H9 (cell line): ENCODE results near the gene ZNF644. TPM values are rescaled to one million over a fixed set of nuclear protein-coding genes. Genes with fewer than 3 reads are reported as not detected.
A peak's percentile ranks its signal among the peaks of the same experiment; 100 is the strongest.

Experiments used
- DNase-seq: peaks from one replicate; pipeline ENCODE4 v3.0.0-alpha.2; 2017
- H2AFZ ChIP-seq: one replicate; pipeline ENCODE4 v1.6.1; 2013; ENCODE audit warnings: mild to moderate bottlenecking, low read length, control low read depth, moderate library complexity
- H2AK5ac ChIP-seq: 2 replicates; pipeline ENCODE4 v1.6.1; 2013; ENCODE audit warnings: low read length, control low read depth, mixed read lengths; ENCODE audit not compliant: insufficient read length
- H2BK120ac ChIP-seq: one replicate; pipeline ENCODE4 v1.6.1; 2013; ENCODE audit warnings: low read depth, mild to moderate bottlenecking, low read length, control low read depth, inconsistent platforms; ENCODE audit not compliant: poor library complexity, severe bottlenecking
- H2BK12ac ChIP-seq: 2 replicates; pipeline ENCODE4 v1.6.1; 2013; ENCODE audit warnings: low read length, control low read depth, mixed read lengths, low read depth; ENCODE audit not compliant: insufficient read length
- H2BK15ac ChIP-seq: 2 replicates; pipeline ENCODE4 v1.6.1; 2013; ENCODE audit warnings: low read depth, low read length, control low read depth
- H2BK20ac ChIP-seq: one replicate; pipeline ENCODE4 v1.6.1; 2013; ENCODE audit warnings: low read depth, mild to moderate bottlenecking, low read length, control low read depth, inconsistent platforms; ENCODE audit not compliant: poor library complexity, severe bottlenecking
- H2BK5ac ChIP-seq: 2 replicates; pipeline ENCODE4 v1.6.1; 2013; ENCODE audit warnings: low read length, control low read depth, mixed read lengths; ENCODE audit not compliant: insufficient read length
- H3K14ac ChIP-seq: 2 replicates; pipeline ENCODE4 v1.6.1; 2013; ENCODE audit warnings: low read length, control low read depth; ENCODE audit not compliant: insufficient read depth
- H3K18ac ChIP-seq: 2 replicates; pipeline ENCODE4 v1.6.1; 2013; ENCODE audit warnings: low read depth, mild to moderate bottlenecking, mixed read lengths, low read length, control low read depth; ENCODE audit not compliant: insufficient read length
- H3K23ac ChIP-seq: 2 replicates; pipeline ENCODE4 v1.6.1; 2013; ENCODE audit warnings: low read length, control low read depth, mixed read lengths, low read depth; ENCODE audit not compliant: insufficient read length
- H3K23me2 ChIP-seq: 2 replicates; pipeline ENCODE4 v1.6.1; 2013; ENCODE audit warnings: low read depth, mild to moderate bottlenecking, mixed read lengths, low read length, control low read depth; ENCODE audit not compliant: insufficient read length, poor library complexity, severe bottlenecking
- H3K27ac ChIP-seq: 2 replicates; pipeline ENCODE4 v1.5.1; 2013; ENCODE audit warnings: low read length, control low read depth, mixed read lengths, low read depth; ENCODE audit not compliant: insufficient read length
- H3K27me3 ChIP-seq: 2 replicates; pipeline ENCODE4 v1.6.1; 2013; ENCODE audit warnings: low read length, control low read depth, inconsistent platforms; ENCODE audit not compliant: insufficient read depth
- H3K4ac ChIP-seq: 2 replicates; pipeline ENCODE4 v1.6.1; 2013; ENCODE audit warnings: low read depth, mild to moderate bottlenecking, control low read depth, inconsistent platforms, low read length, moderate library complexity
- H3K4me1 ChIP-seq: 2 replicates; pipeline ENCODE4 v1.6.1; 2013; ENCODE audit warnings: low read length, control low read depth, inconsistent platforms; ENCODE audit not compliant: insufficient read depth
- H3K4me2 ChIP-seq: 2 replicates; pipeline ENCODE4 v1.6.1; 2013; ENCODE audit warnings: low read length, control low read depth, mixed read lengths; ENCODE audit not compliant: insufficient read length, insufficient read depth
- H3K56ac ChIP-seq: 2 replicates; pipeline ENCODE4 v1.6.1; 2013; ENCODE audit warnings: low read depth, mild to moderate bottlenecking, mixed read lengths, low read length, control low read depth; ENCODE audit not compliant: insufficient read length
- H3K79me1 ChIP-seq: 2 replicates; pipeline ENCODE4 v1.6.1; 2013; ENCODE audit warnings: low read depth, mild to moderate bottlenecking, moderate library complexity, low read length, control low read depth, inconsistent platforms; ENCODE audit not compliant: insufficient read depth, poor library complexity, severe bottlenecking
- H3K79me2 ChIP-seq: 2 replicates; pipeline ENCODE4 v1.6.1; 2013; ENCODE audit warnings: low read length, control low read depth, inconsistent platforms; ENCODE audit not compliant: insufficient read depth
- H3K9ac ChIP-seq: 2 replicates; pipeline ENCODE4 v1.6.1; 2013; ENCODE audit warnings: low read length, control low read depth, mixed read lengths; ENCODE audit not compliant: insufficient read length; ENCODE audit errors: extremely low read depth
- H3K9me3 ChIP-seq: one replicate; pipeline ENCODE4 v1.6.1; 2013; ENCODE audit warnings: low read depth, low read length, inconsistent platforms; ENCODE audit not compliant: control insufficient read depth
- H3T11ph ChIP-seq: one replicate; pipeline ENCODE4 v1.6.1; 2013; ENCODE audit warnings: mild to moderate bottlenecking, low read length, control low read depth, inconsistent platforms
- H4K20me1 ChIP-seq: one replicate; pipeline ENCODE4 v1.6.1; 2013; ENCODE audit not compliant: control insufficient read depth, insufficient read length, insufficient read depth
- H4K5ac ChIP-seq: 2 replicates; pipeline ENCODE4 v1.6.1; 2013; ENCODE audit warnings: low read depth, mild to moderate bottlenecking, mixed read lengths, low read length, control low read depth; ENCODE audit not compliant: insufficient read length
- H4K8ac ChIP-seq: replicated peaks from 2 replicates; pipeline ENCODE4 v1.6.1; 2013; ENCODE audit warnings: low read length, control low read depth, mixed read lengths, low read depth; ENCODE audit not compliant: insufficient read length
- H4K91ac ChIP-seq: 2 replicates; pipeline ENCODE4 v1.6.1; 2013; ENCODE audit warnings: low read depth, mild to moderate bottlenecking, moderate library complexity, mixed read lengths, low read length, control low read depth; ENCODE audit not compliant: insufficient read length
- H3K27ac Mint-ChIP-seq, 3 experiments: 2 replicates in 2 of 3; 3 replicates in 1 of 3; pipeline ENCODE4 v1.8.0; 2020 to 2021; ENCODE audit warnings: mixed read lengths in 3 of 3, mild to moderate bottlenecking in 1 of 3, moderate library complexity in 1 of 3
- H3K27me3 Mint-ChIP-seq: 2 replicates; pipeline ENCODE4 v1.8.0; 2021; ENCODE audit warnings: low read depth, mild to moderate bottlenecking, moderate library complexity, mixed read lengths
- H3K36me3 Mint-ChIP-seq, 3 experiments: 2 replicates in 2 of 3; 3 replicates in 1 of 3; pipeline ENCODE4 v1.8.0; 2020 to 2021; ENCODE audit warnings: low read depth in 3 of 3, mixed read lengths in 3 of 3; ENCODE audit not compliant: insufficient read depth in 1 of 3
- H3K4me1 Mint-ChIP-seq, 2 experiments: 2 replicates each; pipeline ENCODE4 v1.8.0; 2020; ENCODE audit warnings: mixed read lengths in 2 of 2
- H3K4me3 Mint-ChIP-seq, 2 experiments: 2 replicates in 1 of 2; 3 replicates in 1 of 2; pipeline ENCODE4 v1.8.0; 2020 to 2021; ENCODE audit warnings: mild to moderate bottlenecking in 2 of 2, mixed read lengths in 2 of 2, moderate library complexity in 1 of 2
- H3K9me3 Mint-ChIP-seq, 2 experiments: 2 replicates in 1 of 2; 3 replicates in 1 of 2; pipeline ENCODE4 v1.8.0; 2020; ENCODE audit warnings: mild to moderate bottlenecking in 2 of 2, mixed read lengths in 2 of 2, moderate library complexity in 1 of 2
- WGBS: extraction: QIAGEN DNeasy Blood & Tissue Kit; methylation state at CpG from one replicate; pipeline ENCODE4 v1.1.7; 2013; ENCODE audit warnings: missing lambda C conversion rate, low lambda C conversion rate, mixed read lengths; ENCODE audit not compliant: insufficient read length; ENCODE audit errors: extremely low coverage; 5-methylcytosine and 5-hydroxymethylcytosine counted together
- total RNA-seq: library from RNA; stranded (reverse); gene quantifications from 2 replicates; pipeline ENCODE4 v1.2.1, GENCODE V29; 2021
- TF ChIP-seq, protein P1 (sequence below): fragments of 200-600 bp; sonication (generic); conservative IDR thresholded peaks from 3 replicates; pipeline ENCODE4 v1.8.0; 2021; ENCODE audit warnings: antibody characterized with exemption, mild to moderate bottlenecking

ZNF644 gene
- total RNA-seq, 1 experiment from 2014 or later, result 78.9 TPM

DNA sequence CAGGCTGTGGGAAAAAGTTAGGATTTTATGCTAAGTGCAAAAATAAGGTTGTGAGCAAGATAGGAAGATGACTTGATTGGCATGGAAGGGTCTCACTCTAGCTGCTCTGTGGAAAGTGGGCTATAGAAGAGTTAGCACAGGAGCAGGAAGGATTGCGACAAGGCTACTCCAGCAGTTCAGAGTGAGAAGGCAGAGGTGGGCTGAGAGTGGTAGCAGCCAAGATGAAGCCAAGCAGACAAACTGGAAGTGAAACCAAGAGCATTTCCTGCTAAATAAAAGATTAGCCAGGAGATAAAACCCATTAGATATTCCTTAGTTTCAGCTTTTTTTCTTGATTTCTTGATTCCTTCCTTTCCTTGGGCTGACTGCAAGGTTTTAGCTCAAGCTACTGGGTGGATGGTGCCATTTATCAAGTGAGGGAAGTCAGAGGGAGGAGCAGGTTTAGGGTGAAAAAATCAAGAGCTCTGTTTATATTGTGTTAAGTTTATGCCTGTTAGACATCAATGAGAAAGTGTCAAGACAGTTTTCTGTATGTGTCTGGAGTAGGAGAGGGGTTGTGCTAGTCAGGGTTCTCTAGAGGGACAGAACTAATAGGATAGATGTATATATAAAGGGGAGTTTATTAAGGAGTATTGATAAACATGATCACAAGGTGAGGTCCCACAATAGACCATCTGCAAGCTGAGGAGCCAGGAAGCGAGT lies 33.1 kb upstream of the ZNF644 start:
- Histone ChIP-seq H2AFZ (no peak overlapping the region), H3T11ph (no peak overlapping the region), H4K8ac (peak overlapping the region; percentile 30), H2BK5ac (no peak overlapping the region), H3K4ac (no peak overlapping the region), H3K4me2 (no peak overlapping the region), H3K14ac (no peak overlapping the region), H3K56ac (no peak overlapping the region), H3K79me1 (no peaks in the 10 kb centered on the region), H4K20me1 (no peaks in the 10 kb centered on the region), H2AK5ac (no peak overlapping the region), H2BK20ac (no peak overlapping the region), H4K5ac (no peak overlapping the region), H2BK12ac (no peak overlapping the region), H4K91ac (no peak overlapping the region), H3K4me1 (no peaks in the 10 kb centered on the region), H3K27me3 (0 out of 2 replicates have a peak, but pooled peaks cover 4% of the 10 kb centered on the region), H3K9ac (no peak overlapping the region), H3K27ac (no peak overlapping the region), H2BK120ac (no peak overlapping the region), H3K79me2 (no peaks in the 10 kb centered on the region), H3K9me3 (no peaks in the 10 kb centered on the region), H3K18ac (peak overlapping the region; percentile 34), H2BK15ac (no peak overlapping the region), H3K23me2 (no peaks in the 10 kb centered on the region), H3K23ac (no peak overlapping the region)
- Mint-ChIP-seq H3K4me3 (no peak overlapping the region), H3K4me1 (peaks cover 0 to 5% of the 10 kb centered on the region in 2 experiments; a peak in 1 of 4 replicates), H3K27me3 (no peaks in the 10 kb centered on the region; the same call in 1 of the 2 replicates), H3K27ac (no peak overlapping the region), H3K36me3 (no peaks in the 10 kb centered on the region), H3K9me3 (no peaks in the 10 kb centered on the region)
- no CpG with 5 or more reads among the region's 2 CpGs for WGBS
- TF ChIP-seq, protein P1, sequence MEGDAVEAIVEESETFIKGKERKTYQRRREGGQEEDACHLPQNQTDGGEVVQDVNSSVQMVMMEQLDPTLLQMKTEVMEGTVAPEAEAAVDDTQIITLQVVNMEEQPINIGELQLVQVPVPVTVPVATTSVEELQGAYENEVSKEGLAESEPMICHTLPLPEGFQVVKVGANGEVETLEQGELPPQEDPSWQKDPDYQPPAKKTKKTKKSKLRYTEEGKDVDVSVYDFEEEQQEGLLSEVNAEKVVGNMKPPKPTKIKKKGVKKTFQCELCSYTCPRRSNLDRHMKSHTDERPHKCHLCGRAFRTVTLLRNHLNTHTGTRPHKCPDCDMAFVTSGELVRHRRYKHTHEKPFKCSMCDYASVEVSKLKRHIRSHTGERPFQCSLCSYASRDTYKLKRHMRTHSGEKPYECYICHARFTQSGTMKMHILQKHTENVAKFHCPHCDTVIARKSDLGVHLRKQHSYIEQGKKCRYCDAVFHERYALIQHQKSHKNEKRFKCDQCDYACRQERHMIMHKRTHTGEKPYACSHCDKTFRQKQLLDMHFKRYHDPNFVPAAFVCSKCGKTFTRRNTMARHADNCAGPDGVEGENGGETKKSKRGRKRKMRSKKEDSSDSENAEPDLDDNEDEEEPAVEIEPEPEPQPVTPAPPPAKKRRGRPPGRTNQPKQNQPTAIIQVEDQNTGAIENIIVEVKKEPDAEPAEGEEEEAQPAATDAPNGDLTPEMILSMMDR, result no peak
- no peak for DNase-seq
